AML-193 (cell line): ENCODE measurements around the gene IL19.
"Not testable (repeated sequence)": the region's sequence is repeated elsewhere in the genome, so short reads cannot be mapped to it uniquely, and the experiment has no call there.

ENCODE experiments used
- DNase-seq, 2 experiments: peaks; one replicate each; lab custom pipeline; 2025; lab: John Stamatoyannopoulos, UW

Gene IL19

GRCh38 chr1:206741142-206741701, 29.4 kb upstream of the IL19 start:
- no peak for DNase-seq

GRCh38 chr1:206742719-206743383, 27.7 kb upstream of the IL19 start:
- no peak for DNase-seq

DNA sequence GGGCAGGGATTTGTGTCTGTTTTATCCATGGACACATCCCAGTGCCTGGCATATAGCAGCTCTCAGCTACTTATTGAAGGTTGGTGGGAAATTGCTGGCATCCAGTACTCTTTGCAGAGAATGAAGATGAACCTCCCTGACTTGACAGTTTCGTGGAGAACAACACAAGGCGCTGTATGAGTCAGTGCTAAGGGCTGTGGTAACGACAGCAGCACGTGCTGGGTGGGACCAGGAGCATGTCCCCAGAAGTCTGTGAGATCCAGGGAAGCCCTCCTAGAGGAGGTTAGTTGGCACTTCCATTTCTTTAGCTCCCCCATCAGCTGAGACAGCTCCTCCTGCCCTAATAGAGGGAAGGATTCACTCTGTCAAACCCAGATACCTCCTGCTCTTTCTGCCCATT, 25.9 kb upstream of the IL19 start:
- DNase-seq = no peak

DNA sequence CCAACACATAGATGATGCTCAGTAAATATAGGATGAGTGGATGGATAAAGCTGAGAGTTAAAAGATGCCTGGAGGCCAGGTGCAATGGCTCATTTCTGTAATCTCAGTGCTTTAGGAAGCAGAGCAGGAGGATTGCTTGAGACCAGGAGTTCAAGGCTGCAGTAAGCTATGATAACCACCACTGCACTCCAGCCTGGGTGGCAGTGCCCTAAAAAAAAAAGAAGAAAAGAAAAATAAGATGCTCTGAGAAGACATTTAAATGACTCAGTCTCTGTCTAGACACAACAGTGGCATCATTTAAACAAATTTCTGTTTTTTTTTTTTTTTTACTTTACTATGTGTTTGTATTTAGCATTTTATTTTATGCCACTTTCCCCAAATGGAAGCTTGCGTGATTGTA, 25.3 kb upstream of the IL19 start:
- DNase-seq = no peak

GRCh38 chr1:206748348-206749030, 22.1 kb upstream of the IL19 start:
- DNase-seq = peak; percentile 36 to 56

DNA sequence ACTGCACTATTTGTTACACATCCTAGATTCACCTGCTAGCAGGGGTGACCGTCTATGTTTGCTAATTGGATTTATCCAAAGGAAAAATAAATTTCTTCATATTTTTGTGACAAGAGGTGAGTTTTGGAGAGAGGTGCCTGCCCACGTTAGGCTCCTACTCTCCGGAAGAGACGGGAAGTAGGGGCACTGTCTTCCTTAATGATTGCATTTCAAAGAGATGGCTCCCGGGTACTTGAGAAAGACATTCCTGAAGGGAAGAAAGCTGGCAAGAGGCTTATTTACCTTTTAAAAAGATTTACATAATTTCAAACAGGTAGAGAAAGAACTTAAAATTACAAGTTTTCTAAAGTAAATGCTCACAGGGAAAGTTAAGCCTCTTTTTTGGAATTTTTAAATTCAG, 18.7 kb upstream of the IL19 start:
- DNase-seq = no peak

GRCh38 chr1:206752481-206752880, 18.1 kb upstream of the IL19 start:
- no peak for DNase-seq

DNA sequence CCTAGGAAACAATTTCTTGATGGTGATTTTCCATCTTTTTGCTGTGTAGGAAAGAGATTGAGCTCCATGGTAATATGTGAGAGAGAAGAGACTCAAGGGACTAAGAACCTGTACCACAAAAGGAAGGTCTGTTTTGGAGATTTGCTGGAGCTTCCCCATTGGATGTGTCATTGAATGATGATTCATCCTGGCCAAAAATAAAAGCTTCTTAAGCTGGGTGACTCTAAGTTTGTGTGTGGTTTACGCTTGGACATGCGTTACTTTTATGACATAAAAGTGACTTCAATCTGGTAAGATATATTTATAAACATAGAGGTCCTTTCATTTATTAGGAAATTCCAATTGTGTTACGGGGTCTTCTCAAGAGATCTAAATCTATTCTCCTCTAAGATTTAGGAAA, 17.4 kb upstream of the IL19 start:
- DNase-seq = no peak

DNA sequence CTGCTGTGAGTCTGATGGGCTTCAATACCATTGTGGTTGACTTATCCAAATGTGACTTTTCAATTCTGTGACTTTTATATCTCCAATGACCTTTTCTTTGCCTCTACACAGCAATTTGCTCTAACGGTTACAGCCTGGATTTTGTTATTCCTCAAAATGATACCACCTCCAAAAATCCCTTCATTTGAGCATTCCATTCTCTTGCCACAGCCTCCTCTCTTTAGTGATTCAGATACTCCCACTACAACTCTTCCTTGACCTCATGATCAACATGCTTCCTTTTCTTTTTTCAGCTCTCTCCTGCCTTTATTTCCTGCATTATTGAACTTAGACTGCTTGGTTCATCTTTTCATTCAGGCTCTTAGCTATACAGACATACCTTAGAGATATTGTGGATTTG, 16.6 kb upstream of the IL19 start:
- DNase-seq = no peak

GRCh38 chr1:206757524-206758266, 12.9 kb upstream of the IL19 start:
- peak; percentile 71 to 85 for DNase-seq

DNA sequence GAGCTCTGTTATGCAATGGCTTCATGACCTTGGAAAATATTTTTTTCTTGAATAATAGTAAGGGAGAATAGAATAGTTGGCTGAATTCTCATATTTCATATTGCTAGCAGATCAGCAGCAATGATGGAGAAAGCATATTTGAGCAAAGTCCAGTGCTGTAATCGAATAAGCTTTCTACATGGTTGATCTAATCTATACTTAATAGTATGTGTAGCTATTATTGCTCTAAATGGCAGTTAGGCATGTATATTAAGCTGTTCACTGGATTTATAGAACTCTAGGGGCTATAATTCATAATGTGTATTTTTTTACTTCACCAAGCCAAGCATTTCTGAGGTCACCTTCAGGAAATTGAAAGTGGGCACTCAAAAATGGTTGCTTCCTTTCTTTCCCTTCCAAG, 10.0 kb upstream of the IL19 start:
- DNase-seq = no peak

- no peak for DNase-seq
Observed at GRCh38 chr1:206761159-206761768, 9.3 kb upstream of the IL19 start.

DNA sequence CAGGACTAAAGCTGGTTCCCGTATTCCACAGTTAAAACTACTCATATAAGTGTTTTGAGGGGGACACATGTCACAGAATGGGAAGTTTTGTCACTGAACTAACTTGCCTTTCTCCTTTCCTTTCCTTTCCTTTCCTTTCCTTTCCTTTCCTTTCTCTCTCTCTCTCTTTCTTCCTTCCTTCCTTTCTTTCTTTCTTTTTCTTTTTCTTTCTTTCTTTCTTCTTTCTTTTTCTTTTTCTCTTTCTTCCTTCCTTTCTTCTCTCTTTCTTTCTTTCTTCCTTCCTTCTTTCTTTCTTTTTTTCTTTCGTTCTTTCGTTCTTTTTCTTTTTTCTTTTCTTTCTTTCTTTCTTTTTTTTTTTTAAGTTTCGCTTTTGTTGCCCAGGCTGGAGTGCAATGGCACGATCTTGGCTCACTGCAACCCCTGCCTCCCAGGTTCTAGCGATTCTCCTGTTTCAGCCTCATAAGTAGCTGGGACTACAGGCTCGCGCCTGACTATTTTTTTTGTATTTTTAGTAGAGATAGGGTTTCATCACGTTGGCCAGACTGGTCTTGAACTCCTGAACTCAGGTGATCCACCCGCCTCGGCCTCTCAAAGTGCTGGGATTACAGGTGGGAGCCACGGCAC, 7.7 kb upstream of the IL19 start:
- DNase-seq = not testable (repeated sequence)

DNA sequence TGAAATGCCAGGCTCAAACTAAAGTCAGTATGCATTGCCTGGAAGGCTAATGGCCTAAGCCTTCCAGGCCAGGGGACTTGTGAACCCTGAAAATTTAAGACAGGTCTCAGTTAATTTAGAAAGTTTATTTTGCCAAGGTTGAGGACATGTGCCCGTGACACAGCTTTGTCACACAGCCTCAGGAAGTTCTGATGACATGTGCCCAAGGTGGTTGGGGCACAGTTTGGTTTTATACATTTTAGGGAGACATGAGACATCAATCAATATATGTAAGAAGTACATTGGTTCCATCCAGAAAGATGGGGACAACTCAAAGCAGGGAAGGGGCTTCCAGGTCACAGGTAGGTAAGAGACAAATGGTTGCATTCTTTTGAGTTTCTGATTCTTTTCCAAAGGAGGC, 4.8 kb upstream of the IL19 start:
- not testable (repeated sequence) for DNase-seq

GRCh38 chr1:206766251-206766856, 4.2 kb upstream of the IL19 start:
- peak; percentile 77 to 88 for DNase-seq

- DNase-seq = no peak
Observed at GRCh38 chr1:206768472-206769303, 1.9 kb upstream of the IL19 start.

DNA sequence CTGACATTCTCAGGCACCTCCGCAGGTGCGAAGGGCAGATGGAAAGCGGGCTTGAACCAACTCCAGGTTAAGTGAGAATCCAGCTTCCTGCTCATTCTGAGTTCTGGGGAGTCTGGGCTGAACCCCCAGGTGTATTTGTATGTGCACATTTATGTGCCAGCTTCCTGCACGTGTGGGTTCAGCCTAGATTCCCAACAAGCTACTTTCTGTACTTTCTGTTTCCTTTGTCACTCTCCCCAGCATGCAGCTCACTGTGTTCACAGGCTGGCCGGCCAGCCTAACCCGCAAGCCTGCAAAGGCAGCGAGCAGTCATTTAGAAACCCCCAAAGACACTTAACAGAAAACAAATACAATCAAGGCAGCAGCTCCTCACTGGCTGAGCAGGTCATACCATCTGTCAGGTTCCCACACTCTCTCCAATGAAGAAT, 1.3 kb upstream of the IL19 start:
- no peak for DNase-seq

DNA sequence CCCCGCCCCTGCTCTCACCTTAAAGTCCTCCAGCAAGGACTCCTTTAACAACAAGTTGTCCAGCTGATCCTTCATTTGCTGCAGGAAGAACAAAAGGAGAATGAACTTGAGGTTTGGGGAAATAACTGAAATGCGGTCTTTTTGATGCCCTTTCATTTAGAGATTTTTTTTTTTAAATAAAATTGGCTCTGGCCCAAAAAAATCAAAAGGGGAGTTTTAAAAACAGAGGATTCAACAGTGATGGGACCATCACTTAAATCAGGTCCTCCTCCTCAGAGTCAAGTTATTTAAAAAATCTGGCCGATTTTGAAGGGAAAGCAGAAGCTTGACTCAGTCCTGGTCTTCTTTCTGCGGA, 742 bp downstream of the IL19 start:
- DNase-seq = no peak

- DNase-seq = peak; percentile 59 to 74
Observed at GRCh38 chr1:206772243-206772937, 1.8 kb downstream of the IL19 start, which contains the start of gene IL10. IL10 (minus strand) TSS chr1:206772494; CDS start chr1:206772435, 59 bp downstream.

DNA sequence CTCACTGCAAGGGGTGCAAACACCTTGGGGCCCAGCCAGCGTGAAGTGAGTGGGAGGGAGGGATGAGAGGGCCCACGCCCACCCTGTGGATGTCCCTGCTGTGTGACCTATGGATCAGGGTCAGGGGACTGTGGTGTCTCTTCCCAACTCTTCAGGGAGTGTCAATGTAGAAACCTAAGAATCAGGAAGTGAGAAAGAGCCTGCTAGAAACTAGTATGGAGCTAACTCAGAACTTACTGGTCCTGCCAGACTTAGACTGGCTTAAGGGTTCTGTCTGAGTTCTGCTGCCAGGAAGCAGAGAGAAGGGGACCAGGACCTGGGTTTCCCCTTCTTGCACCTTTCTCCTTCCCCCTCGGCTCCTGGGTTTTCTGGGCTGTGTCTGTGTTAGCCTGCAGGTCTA, 3.5 kb downstream of the IL19 start:
- no peak for DNase-seq
